GM23338 (cell line): ENCODE data around the gene ARHGEF28. TPM values are rescaled to one million over a fixed set of nuclear protein-coding genes. Genes with fewer than 3 reads are reported as not detected.

Source experiments
- ATAC-seq: fragments of 200-7000 bp; cut with Tn5 transposase; 3 replicates; pipeline ENCODE4 v1.9.1; 2020
- DNase-seq: peaks from one replicate; pipeline ENCODE4 v3.0.0-alpha.2; 2015; ENCODE audit warnings: low spot score
- H2AFZ ChIP-seq: fragments of 200-600 bp; sonication (generic); 2 replicates; pipeline ENCODE4 v1.8.0; 2016; ENCODE audit warnings: antibody characterized with exemption, mild to moderate bottlenecking, moderate library complexity
- H3F3A ChIP-seq: fragments of 200-600 bp; sonication (generic); replicated peaks from 2 replicates; pipeline ENCODE4 v1.8.0; 2017; ENCODE audit warnings: antibody characterized with exemption, mixed run types, low read depth
- H3K27ac ChIP-seq: fragments of 200-600 bp; sonication (generic); 2 replicates; pipeline ENCODE4 v1.6.1; 2016; ENCODE audit warnings: low read depth
- H3K27me3 ChIP-seq: fragments of 200-600 bp; sonication (generic); 2 replicates; pipeline ENCODE4 v1.8.0; 2016; ENCODE audit warnings: mild to moderate bottlenecking, mixed run types, moderate library complexity; ENCODE audit not compliant: insufficient read depth
- H3K36me3 ChIP-seq: fragments of 200-600 bp; sonication (generic); 2 replicates; pipeline ENCODE4 v1.8.0; 2016; ENCODE audit warnings: mild to moderate bottlenecking; ENCODE audit not compliant: insufficient read depth
- H3K4me1 ChIP-seq: fragments of 200-600 bp; sonication (generic); 2 replicates; pipeline ENCODE4 v1.8.0; 2016; ENCODE audit warnings: mild to moderate bottlenecking, moderate library complexity; ENCODE audit not compliant: insufficient read depth
- H3K4me2 ChIP-seq: fragments of 200-600 bp; sonication (generic); 2 replicates; pipeline ENCODE4 v1.7.1; 2017; ENCODE audit warnings: mixed run types
- H3K4me3 ChIP-seq: fragments of 200-600 bp; sonication (generic); 2 replicates; pipeline ENCODE4 v1.6.1; 2016; ENCODE audit warnings: mixed run types
- H3K79me2 ChIP-seq: fragments of 200-600 bp; sonication (generic); replicated peaks from 2 replicates; pipeline ENCODE4 v1.8.0; 2017; ENCODE audit warnings: mild to moderate bottlenecking; ENCODE audit not compliant: insufficient read depth
- H3K9me2 ChIP-seq: fragments of 200-600 bp; sonication (generic); 2 replicates; pipeline ENCODE4 v1.8.0; 2017; ENCODE audit not compliant: insufficient read depth
- H4K20me1 ChIP-seq: fragments of 200-600 bp; sonication (generic); replicated peaks from 2 replicates; pipeline ENCODE4 v1.8.0; 2017; ENCODE audit warnings: mild to moderate bottlenecking; ENCODE audit not compliant: insufficient read depth
- H3K27ac Mint-ChIP-seq: 2 replicates; pipeline ENCODE4 v1.8.0; 2020; ENCODE audit warnings: inconsistent platforms, mild to moderate bottlenecking, moderate library complexity, mixed read lengths
- H3K27me3 Mint-ChIP-seq: 3 replicates; pipeline ENCODE4 v1.8.0; 2022; ENCODE audit warnings: low read depth, mild to moderate bottlenecking, moderate library complexity, mixed read lengths, inconsistent platforms; ENCODE audit not compliant: insufficient read depth, poor library complexity
- H3K36me3 Mint-ChIP-seq: 3 replicates; pipeline ENCODE4 v1.8.0; 2021; ENCODE audit warnings: low read depth, mild to moderate bottlenecking, inconsistent platforms, moderate library complexity, mixed read lengths
- H3K4me1 Mint-ChIP-seq: 3 replicates; pipeline ENCODE4 v1.8.0; 2020; ENCODE audit warnings: mild to moderate bottlenecking, inconsistent platforms, mixed read lengths
- H3K4me3 Mint-ChIP-seq: 3 replicates; pipeline ENCODE4 v1.8.0; 2021; ENCODE audit warnings: moderate library complexity, mild to moderate bottlenecking, inconsistent platforms, mixed read lengths
- H3K9me3 Mint-ChIP-seq: 3 replicates; pipeline ENCODE4 v1.8.0; 2020; ENCODE audit warnings: moderate library complexity, mild to moderate bottlenecking, inconsistent platforms, mixed read lengths
- CREB1 ChIP-seq: fragments of 250-450 bp; sonication (Bioruptor Pico); IDR thresholded peaks from 2 replicates; pipeline ENCODE4 v1.5.0; 2020; ENCODE audit warnings: low read depth, mild to moderate bottlenecking, moderate library complexity
- CTCF ChIP-seq, 2 experiments: fragments of 200-600 bp in 1 of 2; sonication (generic) in 1 of 2; conservative IDR thresholded peaks; 2 replicates each; pipeline versions ENCODE4 v1.5.1 to v1.6.1; 2016 to 2017; ENCODE audit warnings: antibody characterized with exemption in 2 of 2, low read depth in 2 of 2, mild to moderate bottlenecking in 2 of 2, moderate library complexity in 1 of 2
- ETS1 ChIP-seq: IDR thresholded peaks from 2 replicates; pipeline ENCODE4 v1.6.1; 2016; ENCODE audit warnings: antibody characterized with exemption
- EZH2phosphoT487 ChIP-seq: fragments of 200-600 bp; sonication (generic); IDR thresholded peaks from one replicate; pipeline ENCODE4 v1.8.1; 2018; ENCODE audit warnings: antibody characterized with exemption; ENCODE audit not compliant: unreplicated experiment
- JUNB ChIP-seq: IDR thresholded peaks from one replicate; pipeline ENCODE4 v1.6.1; 2016; ENCODE audit warnings: antibody characterized with exemption; ENCODE audit not compliant: unreplicated experiment
- REST ChIP-seq: IDR thresholded peaks from one replicate; pipeline ENCODE4 v1.6.1; 2018; ENCODE audit warnings: antibody characterized with exemption; ENCODE audit not compliant: unreplicated experiment
- STAT1 ChIP-seq: IDR thresholded peaks from one replicate; pipeline ENCODE4 v1.6.1; 2016; ENCODE audit warnings: antibody characterized with exemption; ENCODE audit not compliant: unreplicated experiment
- ZNF462 ChIP-seq: fragments of 250-450 bp; sonication (Bioruptor Pico); IDR thresholded peaks from 2 replicates; pipeline ENCODE4 v1.5.0; 2020; ENCODE audit warnings: mild to moderate bottlenecking, moderate library complexity
- polyA plus RNA-seq: library from polyadenylated mRNA; unstranded; fragments of >200 nt; fragmentation: Nextera tagmentation; extraction: Ambion mirVana; gene quantifications from 2 replicates; pipeline ENCODE4 v1.2.1, GENCODE V29; 2016
- total RNA-seq: library from RNA; depleted of rRNA; stranded (reverse); fragments of >200 nt; shearing (Covaris generic); gene quantifications from 2 replicates; pipeline ENCODE4 v1.2.3, GENCODE V29; 2014

The ARHGEF28 gene
- total and polyA plus RNA-seq, 2 experiments from 2014 or later = 0.39 to 1.0 TPM

- H3K27me3 ChIP-seq = no peaks in the 10 kb centered on the region
- no peaks in the 10 kb centered on the region for H3K79me2 ChIP-seq
- H3K4me1 ChIP-seq = peaks cover 12% of the 10 kb centered on the region; the same call in 1 of the 2 replicates
- H3K27ac ChIP-seq = no peak overlapping the region
- H3K4me3 ChIP-seq = no peak overlapping the region
- no peaks in the 10 kb centered on the region for H3K36me3 Mint-ChIP-seq
- H2AFZ ChIP-seq = no peak overlapping the region
- H3K4me2 ChIP-seq = no peak overlapping the region
- no peaks in the 10 kb centered on the region for H4K20me1 ChIP-seq
- H3K4me3 Mint-ChIP-seq = no peak overlapping the region
- H3K27ac Mint-ChIP-seq = no peak overlapping the region
- H3F3A ChIP-seq = no peaks in the 10 kb centered on the region
- H3K36me3 ChIP-seq = no peaks in the 10 kb centered on the region
- no peaks in the 10 kb centered on the region for H3K9me3 Mint-ChIP-seq
- H3K9me2 ChIP-seq = no peaks in the 10 kb centered on the region
- TF ChIP-seq EZH2phosphoT487 (no peak), REST (no peak), STAT1 (no peak), ETS1 (no peak), JUNB (no peak), CTCF (conservative IDR thresholded peaks at IDR 0.05; ENCODE audit: low read depth in 2 of 2) (no peak), CREB1 (no peak), ZNF462 (CRISPR knock-in tag) (no peak)
- peaks cover 2% of the 10 kb centered on the region for H3K27me3 Mint-ChIP-seq
- H3K4me1 Mint-ChIP-seq = peaks cover 13% of the 10 kb centered on the region; the same call in 2 of the 3 replicates
- no peak for DNase-seq
- no peak for ATAC-seq
Measured at GRCh38 chr5:73921741-73922140, 295.7 kb downstream of the ARHGEF28 start.
